GM21526 (cell line): ENCODE data around the gene KRTAP4-5.
"Not testable (repeated sequence)": the region's sequence is repeated elsewhere in the genome, so short reads cannot be mapped to it uniquely, and the experiment has no call there.

Experiments
- ATAC-seq: cut with Tn5 transposase; IDR thresholded peaks from one replicate; pipeline ENCODE4 v1.9.1; 2021; ENCODE audit warnings: moderate library complexity; ENCODE audit not compliant: unreplicated experiment, low FRiP score

KRTAP4-5 gene

DNA sequence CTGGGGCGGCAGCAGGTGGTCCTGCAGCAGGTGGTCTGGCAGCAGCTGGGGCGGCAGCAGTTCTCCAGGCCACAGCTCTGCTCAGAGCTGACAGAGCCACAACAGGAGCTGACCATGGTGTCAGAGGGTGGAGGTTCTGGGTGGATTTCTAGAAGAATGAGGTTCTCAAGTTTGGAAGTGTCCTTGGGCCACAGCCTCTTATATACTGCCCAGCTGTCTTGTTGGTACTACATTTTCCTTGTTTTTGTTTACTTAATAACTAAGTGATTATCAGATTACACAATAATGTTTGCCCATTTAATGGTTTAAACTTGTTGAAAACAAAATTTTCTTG, at the start of gene KRTAP4-5:
Gene KRTAP4-5, minus strand, starts transcription at position 174 of the 334 bp plus-strand sequence. Its CDS starts 58 bp downstream, at position 116.
- ATAC-seq = no peak

DNA sequence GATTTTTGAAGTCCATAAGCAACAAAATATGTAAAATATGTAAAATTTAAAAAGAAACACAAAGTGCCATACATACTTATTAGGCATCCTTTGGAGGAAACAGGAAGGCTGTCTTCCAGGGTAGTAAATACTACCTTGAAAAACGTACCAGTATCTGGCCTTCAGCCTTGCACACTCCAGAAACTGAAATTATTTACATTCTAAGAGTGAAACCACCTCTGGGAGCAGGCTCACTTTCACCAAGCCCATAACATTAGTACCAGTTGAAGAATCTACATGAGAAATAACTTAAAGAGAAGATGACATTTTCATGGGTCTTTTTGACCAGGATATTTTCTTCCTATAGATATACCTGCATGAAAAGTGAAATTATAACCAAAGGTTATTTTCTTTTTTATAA, 46.4 kb upstream of the KRTAP4-5 start:
- ATAC-seq = no peak

DNA sequence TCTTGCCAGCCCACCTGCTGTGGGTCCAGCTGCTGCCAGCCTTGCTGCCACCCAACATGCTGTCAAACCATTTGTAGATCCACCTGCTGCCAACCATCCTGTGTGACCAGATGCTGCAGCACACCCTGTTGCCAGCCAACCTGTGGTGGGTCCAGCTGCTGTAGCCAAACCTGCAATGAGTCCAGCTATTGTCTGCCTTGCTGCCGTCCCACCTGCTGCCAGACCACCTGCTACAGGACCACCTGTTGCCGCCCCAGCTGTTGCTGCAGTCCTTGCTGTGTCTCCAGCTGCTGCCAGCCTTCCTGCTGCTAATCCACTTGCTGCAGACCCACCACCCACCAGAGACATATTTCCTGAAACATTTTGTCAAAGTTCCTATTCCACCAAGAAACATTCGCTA, 40.7 kb upstream of the KRTAP4-5 start:
- no peak for ATAC-seq

DNA sequence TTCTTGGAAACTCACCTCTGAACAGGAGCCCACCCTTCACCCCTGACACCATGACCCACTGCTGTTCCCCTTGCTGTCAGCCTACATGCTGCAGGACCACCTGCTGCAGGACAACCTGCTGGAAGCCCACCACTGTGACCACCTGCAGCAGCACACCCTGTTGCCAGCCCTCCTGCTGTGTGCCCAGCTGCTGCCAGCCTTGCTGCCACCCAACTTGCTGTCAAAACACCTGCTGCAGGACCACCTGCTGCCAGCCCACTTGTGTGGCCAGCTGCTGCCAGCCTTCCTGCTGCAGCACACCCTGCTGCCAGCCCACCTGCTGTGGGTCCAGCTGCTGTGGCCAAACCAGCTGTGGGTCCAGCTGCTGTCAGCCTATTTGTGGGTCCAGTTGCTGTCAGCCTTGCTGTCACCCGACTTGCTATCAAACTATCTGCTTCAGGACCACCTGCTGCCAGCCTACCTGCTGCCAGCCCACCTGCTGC, 40.3 kb upstream of the KRTAP4-5 start, which contains the start of gene KRTAP9-1:
Gene KRTAP9-1, plus strand, starts transcription at position 51 of the 482 bp plus-strand sequence. Its CDS starts 0 bp downstream, at position 51.
- not testable (repeated sequence) for ATAC-seq

DNA sequence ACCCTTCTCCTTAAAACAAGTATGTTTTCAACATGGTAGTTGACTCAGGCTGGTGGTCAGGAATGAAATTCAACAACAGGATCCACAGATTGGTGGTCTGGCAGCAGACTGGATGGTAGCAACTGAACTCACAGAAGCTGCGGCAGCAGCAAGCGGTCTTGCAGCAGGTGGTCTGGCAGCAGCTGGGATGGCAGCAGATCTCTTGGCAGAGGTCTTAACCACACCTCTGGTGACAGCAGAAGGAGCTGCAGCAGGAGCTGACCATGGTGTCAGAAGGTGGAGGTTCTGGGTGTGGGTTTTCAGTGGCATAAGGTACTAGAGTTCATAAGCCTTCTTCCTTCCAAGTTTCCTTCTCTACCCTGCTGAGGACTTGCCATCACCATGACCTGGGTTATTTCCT, 37.2 kb upstream of the KRTAP4-5 start:
- ATAC-seq = no peak

DNA sequence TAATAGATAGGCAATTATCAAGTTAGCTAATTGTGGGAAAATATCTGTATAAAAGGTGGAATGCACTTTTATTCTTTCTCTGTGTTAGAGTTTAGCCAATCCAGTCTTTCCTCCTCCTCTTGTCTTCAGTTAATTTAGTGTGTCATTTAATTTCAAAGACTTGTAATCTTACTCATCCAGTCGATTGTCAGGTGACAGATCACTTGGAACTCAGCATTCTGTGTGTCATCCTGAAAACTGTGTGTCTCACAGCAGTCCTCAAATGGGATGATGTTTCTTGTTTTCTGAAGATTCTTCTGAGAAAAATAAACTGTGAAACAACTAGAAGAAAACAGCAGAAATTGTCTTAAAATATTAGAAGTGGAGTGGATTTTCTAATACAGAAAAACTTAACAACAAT, 35.4 kb upstream of the KRTAP4-5 start:
- ATAC-seq = no peak

DNA sequence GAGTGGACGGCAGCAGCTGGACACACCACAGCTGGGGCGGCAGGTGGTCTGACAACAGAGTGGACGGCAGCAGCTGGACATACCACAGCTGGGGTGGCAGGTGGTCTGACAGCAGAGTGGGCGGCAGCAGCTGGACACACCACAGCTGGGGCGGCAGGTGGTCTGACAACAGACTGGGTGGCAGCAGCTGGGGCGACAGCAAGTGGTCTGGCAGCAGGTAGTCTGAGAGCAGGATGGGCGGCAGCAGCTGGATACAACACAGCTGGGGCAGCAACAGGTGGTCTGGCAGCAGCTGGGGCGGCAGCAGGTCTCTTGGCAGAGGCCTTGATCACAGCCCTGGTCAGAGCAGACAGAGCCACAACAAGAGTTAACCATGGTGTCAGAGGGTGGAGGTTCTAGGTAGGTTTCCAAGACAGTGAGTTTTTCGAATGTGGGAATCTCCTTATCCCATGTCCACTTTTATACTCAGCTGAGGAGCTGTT, 34.9 kb upstream of the KRTAP4-5 start, which contains the start of gene KRTAP4-1:
Gene KRTAP4-1, minus strand, starts transcription at position 432 of the 482 bp plus-strand sequence. Its CDS starts 57 bp downstream, at position 375.
- ATAC-seq = no peak

DNA sequence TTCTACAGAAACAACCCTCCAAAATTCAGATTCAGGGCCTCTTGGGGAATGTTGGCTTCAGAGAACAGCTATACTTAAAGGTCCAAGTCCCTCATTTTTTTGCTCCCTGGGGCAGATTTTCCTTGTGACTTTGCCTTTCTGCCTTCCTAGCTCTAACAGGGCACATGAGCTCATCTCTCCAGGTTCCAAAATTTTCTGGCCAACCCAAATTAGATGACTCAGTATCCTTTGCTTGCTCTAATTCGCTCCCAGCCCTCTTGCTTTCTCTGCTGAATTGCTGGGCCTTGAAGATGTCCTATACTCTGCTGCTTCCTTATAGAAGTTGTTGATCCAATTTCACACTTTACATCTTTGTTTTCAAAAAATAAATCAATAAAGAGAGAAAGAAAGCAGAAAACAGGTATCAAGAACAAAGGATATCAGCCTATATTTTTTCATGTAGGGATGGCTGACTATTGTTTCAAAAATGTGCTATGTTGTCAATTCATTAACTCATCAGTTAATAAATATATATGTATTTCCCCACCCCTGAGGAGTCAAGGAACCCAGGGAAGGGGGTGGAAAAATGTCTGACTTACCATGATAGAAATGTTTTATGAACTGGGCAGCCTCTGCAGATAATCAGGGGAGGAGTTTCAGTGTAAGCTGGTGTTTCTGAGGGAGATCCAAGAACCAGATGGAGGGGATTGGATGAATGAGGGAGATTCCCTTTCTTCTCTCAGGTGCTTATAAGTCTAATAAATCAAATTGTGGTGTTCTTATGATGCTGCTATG, 29.4 kb upstream of the KRTAP4-5 start:
- ATAC-seq = no peak

DNA sequence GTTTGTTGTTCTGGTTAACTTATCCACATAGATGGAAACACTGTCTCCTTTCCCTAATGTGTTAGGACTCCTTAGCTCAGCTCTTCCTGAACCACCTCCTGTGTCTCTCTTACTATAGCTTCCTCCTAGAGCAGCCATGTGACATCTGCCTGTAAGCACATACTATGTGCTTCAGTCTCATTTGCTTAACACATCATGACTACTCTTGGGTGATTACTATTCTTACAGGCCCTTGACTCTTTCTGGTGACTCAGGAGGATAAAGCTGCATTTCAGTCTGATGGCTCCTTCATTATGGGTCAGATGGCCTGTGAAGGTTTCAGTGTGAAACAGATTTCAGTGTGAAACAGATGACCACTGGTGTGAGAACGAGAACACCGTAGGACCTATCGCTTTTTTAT, 28.7 kb upstream of the KRTAP4-5 start:
- no peak for ATAC-seq

DNA sequence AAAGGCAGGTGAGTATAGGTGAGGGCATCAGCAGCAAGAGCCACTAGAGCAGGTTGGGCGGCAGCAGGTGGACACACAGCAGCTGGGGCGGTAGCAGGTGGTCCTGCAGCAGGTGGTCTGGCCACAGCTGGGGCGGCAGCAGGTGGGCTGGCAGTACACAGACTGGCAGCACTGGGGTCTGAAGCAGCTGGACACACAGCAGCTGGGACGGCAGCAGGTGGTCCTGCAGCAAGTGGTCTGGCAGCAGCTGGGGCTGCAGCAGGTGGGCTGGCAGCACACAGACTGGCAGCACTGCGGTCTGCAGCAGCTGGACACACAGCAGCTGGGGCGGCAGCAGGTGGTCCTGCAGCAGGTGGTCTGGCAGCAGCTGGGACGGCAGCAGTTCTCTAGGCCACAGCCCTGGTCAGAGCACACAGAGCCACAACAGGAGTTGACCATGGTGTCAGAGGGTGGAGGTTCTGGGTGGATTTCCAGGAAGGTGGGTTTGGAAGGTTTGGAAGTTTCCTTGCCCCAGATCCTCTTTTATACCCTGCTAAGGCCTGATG, 28.2 kb upstream of the KRTAP4-5 start, which contains the start of gene KRTAP4-2:
Gene KRTAP4-2, minus strand, starts transcription at position 495 of the 545 bp plus-strand sequence. Its CDS starts 57 bp downstream, at position 438.
- ATAC-seq = no peak

DNA sequence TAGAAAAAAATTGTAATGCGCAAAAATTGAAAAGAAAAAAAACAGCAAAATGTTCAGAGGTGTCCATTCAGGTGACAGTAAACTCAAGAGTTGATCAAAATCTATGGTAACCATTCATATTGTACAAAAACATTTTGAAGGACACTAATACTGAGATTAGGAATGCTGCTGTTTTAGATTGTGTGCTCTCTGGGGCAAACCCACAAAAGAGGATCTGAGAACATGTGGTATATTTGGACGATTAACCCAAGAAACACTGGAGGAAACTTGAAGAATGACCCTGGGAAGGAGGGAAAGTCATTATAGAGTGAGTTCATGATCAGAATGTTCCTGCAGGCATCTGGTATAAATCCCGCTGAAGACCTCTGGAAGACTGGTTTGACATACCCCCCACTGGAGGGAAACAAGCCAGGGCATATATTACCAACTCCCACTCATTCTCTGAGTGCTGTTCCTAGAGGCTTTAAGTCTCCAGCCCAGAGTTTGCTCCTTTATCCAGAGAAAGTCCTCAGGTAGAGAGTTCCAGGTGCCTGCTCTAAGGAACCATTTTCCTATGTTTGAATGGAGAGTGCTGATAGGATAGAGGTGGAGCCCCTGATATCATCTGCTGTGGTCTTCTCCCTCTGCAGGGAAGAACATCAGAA, 27.2 kb upstream of the KRTAP4-5 start:
- ATAC-seq = no peak

DNA sequence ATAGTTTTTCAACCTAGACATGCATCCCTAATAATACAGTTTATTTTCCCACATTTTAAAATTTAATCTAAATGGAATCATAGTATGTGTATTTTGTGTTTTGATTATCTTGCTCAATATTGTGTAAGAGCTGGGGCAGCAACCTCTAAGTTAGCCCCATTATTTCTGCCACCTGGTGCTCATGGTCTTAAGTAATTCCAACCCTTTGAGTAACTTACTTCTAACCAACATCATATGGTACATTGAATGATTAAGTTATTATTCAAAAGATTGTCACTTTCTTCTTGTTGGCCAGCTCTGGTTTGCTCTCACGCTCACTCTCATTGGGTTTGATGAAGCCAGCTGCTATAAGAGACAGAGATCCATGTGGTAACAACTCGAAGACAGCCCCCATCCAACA, 22.3 kb upstream of the KRTAP4-5 start:
- no peak for ATAC-seq

DNA sequence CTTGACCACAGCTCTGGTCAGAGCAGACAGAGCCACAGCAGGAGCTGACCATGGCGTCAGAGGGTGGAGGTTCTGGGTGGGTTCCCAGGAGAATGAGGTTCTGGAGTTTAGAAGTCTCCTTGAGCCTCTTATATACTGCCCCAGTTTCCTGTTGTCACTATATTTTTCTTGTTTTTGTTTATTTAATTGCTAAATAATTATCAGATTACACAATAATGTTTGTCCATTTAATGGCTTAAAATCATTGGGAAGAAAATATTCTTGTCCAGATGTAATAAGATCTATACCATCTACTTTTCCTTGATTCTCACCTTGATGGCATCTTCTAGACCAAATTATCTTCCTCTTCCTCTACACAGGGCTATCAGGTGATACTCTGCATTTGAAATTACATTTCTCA, 18.5 kb upstream of the KRTAP4-5 start, which contains the start of gene KRTAP4-3:
Gene KRTAP4-3, minus strand, starts transcription at position 101 of the 400 bp plus-strand sequence. Its CDS starts 49 bp downstream, at position 52.
- ATAC-seq = no peak

DNA sequence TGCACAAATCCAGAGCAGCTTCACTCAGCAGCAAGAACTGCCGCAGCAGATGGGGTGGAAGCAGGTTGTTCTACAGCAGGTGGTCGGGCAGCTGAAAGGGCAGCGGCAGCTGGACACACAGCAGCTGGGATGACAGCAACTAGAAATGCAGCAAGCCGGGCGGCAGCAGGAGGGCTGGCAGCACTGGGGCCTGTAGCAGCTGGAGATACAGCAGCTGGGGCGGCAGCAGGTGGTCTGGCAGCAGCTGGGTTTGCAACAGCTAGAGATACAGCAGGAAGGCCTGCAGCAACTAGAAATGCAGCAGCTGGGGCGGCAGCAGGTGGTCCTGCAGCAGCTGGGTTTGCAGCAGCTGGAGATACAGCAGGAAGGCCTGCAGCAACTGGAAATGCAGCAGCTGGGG, 17.9 kb upstream of the KRTAP4-5 start:
- ATAC-seq = no peak

DNA sequence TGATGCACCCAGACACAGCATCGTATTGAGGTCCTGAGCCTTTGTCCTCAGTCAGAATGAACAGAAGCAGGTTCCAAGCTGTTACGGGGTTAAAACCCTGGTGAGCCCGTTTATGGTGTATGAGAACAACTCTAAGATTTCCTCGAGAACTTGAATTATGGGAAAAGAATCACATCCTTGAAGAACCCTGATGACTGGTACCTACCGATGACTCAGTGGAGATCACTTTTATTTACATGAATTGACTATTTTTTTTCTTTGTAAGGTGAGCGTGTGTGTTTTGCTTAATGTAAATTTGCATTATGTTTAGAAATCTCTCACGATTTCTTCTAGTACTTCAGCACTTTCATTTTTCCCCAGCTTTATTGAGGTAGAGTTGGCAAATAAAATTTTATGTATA, 14.2 kb upstream of the KRTAP4-5 start:
- no peak for ATAC-seq

DNA sequence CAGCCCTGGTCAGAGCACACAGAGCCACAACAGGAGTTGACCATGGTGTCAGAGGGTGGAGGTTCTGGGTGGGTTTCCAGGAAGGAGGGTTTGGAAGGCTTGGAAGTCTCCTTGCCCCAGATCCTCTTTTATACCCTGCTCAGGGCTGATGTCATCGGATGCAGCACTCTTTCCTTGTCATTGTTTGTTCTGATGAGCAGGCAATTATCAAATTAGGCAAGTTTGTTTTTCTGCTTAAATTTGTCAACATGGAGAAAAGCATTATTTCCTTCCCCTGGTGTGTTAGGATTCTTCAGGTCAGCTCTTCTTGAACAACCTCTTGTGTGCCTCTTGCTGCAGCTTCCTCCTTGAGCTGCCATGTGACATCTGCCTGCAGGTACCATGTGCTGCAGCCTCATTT, 11.0 kb upstream of the KRTAP4-5 start, which contains the start of gene KRTAP4-4:
Gene KRTAP4-4, minus strand, starts transcription at position 101 of the 400 bp plus-strand sequence. Its CDS starts 57 bp downstream, at position 44.
- no peak for ATAC-seq

DNA sequence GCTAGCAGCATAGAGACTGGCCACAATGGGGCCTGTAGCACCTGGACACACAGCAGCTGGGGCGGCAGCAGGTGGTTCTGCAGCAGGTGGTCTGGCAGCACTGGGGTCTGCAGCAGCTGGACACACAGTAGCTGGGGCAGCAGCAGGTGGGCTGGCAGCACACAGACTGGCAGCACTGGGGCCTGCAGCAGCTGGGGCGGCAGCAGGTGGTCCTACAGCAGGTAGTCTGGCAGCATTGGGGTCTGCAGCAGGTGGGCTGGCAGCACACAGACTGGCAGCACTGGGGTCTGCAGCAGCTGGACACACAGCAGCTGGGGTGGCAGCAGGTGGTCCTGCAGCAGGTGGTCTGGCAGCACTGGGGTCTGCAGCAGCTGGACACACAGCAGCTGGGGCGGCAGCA, 10.6 kb upstream of the KRTAP4-5 start:
- ATAC-seq = not testable (repeated sequence)

DNA sequence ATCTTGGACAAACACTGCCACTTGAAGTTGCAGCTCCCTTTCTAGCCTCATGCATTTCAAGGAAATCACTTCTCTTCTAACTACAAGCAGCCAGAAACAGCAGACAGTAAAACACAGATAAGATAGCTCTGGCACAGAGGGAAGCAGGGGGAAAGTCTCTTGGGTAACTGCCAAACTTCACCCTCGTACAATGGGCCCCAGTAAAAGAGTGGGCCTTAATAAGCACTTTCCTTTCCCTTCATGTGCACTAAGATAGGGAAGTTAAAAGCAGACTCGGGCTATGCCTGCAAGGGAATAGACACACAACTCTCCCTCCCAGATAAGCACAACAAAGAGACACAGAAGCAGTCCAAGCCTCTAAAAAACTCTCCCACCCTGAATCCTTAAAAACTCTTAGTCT, 4.2 kb upstream of the KRTAP4-5 start:
- no peak for ATAC-seq

DNA sequence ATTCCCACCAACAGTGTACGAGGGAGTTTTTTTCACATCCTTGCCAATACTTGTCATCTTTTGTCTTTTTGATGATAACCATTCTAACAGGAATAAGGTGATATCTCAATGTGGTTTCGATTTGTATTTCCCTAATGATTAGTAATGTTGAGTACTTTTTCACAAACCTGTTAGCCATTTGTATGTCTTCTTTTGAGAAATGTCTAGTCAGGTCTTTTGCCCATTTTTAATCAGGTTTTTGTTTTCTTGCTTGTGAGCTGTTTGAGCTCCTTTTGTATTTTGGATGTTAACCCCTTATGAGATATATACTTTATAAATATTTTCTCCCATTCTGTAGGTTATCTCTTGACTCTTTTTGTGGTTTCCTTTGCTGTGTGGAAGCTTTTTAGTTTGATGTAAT, 1.9 kb upstream of the KRTAP4-5 start:
- no peak for ATAC-seq

DNA sequence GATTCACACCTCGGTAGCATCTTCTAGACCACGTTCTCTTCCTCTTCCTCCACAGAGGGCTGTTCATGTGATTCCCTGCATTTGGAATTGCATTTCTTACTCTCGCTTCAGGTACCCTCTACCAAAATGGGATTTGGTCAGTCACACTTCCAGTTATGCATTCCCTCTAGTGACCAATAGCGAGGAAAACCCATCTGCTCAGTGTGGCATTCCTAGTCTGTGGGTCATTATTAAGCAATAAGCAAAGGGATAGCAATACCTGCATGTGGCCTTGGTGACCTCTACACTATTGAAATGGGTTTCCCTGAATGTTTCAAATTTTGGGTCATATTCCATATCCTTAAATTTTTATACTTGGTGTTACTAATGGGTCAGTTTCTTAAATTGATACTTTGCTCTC, 401 bp upstream of the KRTAP4-5 start:
- no peak for ATAC-seq
